M059J (cell line): ENCODE data around the gene SLC22A6. TPM values are rescaled to one million over a fixed set of nuclear protein-coding genes. Genes with fewer than 3 reads are reported as not detected.
"Not testable (repeated sequence)": the region's sequence is repeated elsewhere in the genome, so short reads cannot be mapped to it uniquely, and the experiment has no call there.

Source experiments
- DNase-seq: peaks from one replicate; pipeline ENCODE4 v3.0.0-alpha.2; 2012; ENCODE audit warnings: low read depth
- total RNA-seq: library from RNA; depleted of rRNA; stranded (reverse); fragments of >200 nt; shearing (Covaris generic); gene quantifications from 2 replicates; pipeline ENCODE4 v1.2.3, GENCODE V29; 2014

SLC22A6 gene
- total RNA-seq, 1 experiment from 2014 or later: not detected

DNA sequence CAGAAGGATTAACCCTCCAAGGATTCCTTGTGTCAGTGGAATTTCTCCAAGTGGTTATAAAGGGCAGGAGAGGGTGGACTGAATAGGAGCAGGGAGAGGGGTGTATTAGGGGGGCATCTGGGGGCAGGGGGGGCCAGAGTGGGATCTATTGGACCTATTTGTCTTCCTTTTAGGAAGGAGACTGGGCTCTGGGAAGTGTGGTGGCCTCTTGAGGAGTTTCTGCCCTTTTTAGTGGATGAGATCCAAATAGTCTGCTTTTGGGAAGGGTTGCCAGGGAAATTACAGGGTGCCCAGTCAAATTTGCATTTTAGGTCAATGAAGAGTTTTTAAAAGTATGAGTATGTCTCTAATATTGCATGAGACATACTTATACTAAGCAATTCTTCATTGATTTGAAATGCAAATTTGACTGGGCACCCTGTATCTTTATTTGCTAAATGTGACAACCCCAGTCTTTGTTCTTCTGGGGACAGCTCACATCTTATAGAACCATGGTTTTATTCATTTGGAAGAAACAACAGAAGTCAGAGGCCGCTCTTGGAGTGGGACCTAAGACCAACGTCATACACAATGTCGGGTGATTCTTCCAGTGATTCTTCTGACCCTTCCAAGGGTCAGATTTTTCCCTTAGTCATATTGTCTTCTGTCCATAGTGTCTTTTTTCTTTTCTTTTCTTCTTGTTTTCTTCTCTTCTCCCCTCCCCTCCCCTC is 429 bp upstream of the SLC22A6 start:
- no peak for DNase-seq

DNA sequence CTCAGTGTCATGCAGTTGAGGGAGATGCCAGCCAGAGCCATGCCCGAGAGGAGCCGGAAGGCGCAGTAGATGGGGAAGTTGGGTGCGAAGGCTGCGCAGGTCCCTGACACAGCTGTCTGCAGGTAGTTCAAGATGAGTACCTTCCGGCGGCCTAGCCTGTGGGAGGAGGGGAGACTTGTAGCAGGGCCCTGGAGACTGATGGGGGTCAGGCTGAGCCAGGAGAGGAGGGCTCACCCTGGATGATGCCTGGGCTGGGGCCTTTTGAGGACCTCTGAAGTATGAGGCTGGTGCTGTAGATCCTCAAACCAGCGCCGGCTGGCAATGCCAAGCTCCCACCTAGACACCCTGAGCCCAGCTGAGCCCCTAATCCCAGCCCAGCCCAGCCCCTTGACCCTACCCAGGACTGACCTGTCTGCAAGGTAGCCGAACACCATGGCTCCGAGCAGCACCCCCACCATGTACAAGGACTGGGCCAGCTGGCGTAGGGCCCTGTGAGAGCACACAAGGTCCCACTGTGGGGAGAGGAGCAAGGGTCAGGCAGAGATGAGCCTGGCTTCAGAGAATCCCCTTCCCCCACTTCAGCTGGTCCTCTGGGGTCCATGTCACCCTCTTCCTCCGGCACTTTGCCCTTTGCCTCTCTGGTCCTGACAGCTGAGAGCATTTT is 1.1 kb downstream of the SLC22A6 start:
- DNase-seq: no peak

- DNase-seq: no peak
Observed at GRCh38 chr11:62981743-62982142, 3.0 kb downstream of the SLC22A6 start.

- peak; percentile 27 for DNase-seq
Observed at GRCh38 chr11:62980133-62980760, 4.5 kb downstream of the SLC22A6 start.

GRCh38 chr11:62976109-62976508 is 8.7 kb downstream of the SLC22A6 start:
- DNase-seq: no peak

- peak; percentile 31 for DNase-seq
Observed at GRCh38 chr11:62974848-62975522, 9.8 kb downstream of the SLC22A6 start.

DNA sequence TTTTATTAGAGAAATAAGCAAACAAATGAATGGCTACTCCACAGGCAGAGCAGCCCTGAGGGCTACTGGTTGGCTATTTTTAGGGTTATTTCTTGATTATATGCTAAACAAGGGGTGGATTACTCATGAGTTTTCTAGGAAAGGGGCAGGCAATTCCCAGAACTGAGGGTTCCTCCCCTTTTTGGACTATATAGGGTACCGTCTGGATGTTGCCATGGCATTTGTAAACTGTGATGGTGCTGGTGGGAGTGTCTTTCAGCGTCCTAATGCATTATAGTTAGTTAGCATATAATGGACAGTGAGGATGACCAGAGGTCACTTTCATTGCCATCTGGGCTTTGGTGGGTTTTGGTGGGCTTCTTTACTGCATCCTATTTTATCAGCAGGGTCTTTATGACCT is 19.2 kb downstream of the SLC22A6 start:
- DNase-seq: peak; percentile 7

- no peak for DNase-seq
Observed at GRCh38 chr11:62962391-62962790, 22.4 kb downstream of the SLC22A6 start.

DNA sequence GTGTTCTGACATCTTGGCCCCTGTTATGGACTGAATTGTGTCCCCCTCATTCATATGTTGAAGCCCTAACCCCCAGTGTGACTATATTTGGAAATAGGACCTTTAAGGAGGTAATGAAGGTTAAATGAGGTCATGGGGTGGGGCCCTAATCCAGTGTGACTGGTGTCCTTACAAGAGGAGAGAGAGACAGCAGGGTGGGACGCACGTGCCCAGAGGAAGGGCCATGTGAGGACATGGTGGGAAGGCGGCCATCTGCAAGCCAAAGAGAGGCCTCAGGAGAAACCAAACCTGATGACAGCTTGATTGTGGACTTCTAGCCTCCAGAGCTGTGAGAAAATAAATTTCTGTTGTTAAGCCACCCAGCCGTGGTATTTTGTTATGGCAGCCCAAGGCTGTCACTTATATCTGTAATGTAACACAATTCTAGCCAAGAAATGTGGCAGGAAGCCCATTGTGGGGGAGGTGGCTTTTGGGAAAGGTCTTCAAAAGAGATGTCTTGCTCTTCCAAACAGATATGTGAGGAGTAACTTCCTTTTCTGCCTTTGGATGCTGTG is 23.7 kb downstream of the SLC22A6 start:
- no peak for DNase-seq

GRCh38 chr11:62959422-62959980 is 25.3 kb downstream of the SLC22A6 start:
- DNase-seq: no peak

- DNase-seq: peak; percentile 60
Observed at GRCh38 chr11:62958547-62959421, 26.0 kb downstream of the SLC22A6 start.

DNA sequence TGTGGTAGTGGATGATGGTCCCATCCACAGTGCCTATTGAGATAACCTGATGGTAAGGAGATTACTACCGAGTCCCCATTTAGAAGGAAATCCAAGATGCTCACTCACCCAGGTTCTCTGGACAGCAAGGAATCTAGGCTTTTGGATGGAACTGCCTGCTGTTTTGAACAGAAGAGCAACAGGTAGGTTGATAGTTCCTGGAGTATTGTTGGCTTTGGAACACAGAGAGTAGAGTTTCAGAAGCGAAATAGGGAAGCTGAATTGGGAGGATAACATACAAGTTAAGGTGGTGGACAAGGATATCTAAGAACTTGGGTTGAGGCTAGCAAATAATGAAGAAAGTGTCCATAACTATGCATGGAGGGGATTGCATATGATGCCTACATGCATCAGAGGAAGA is 27.6 kb downstream of the SLC22A6 start:
- DNase-seq: no peak

GRCh38 chr11:62954478-62954877 is 30.3 kb downstream of the SLC22A6 start:
- DNase-seq: peak; percentile 30

DNA sequence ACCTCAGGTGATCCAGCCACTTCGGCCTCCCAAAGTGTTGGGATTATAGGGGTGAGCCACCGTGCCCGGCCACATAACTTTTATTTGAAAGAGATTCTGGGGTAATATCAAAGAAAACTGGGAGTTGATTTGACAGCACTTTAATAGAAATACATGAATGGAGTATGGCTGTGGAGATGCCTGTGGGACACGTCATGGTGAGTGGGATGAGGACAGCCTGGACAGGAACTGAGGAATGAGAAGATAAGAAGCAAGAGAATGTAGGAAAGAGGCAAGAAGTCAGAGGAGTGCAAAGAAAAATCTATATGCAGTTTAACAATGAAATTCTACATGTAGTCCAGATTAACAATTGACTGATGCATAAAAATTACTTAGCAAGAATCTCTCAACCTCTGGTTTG is 31.0 kb downstream of the SLC22A6 start:
- DNase-seq: peak; percentile 24

GRCh38 chr11:62948765-62949320 is 35.9 kb downstream of the SLC22A6 start:
- DNase-seq: no peak

DNA sequence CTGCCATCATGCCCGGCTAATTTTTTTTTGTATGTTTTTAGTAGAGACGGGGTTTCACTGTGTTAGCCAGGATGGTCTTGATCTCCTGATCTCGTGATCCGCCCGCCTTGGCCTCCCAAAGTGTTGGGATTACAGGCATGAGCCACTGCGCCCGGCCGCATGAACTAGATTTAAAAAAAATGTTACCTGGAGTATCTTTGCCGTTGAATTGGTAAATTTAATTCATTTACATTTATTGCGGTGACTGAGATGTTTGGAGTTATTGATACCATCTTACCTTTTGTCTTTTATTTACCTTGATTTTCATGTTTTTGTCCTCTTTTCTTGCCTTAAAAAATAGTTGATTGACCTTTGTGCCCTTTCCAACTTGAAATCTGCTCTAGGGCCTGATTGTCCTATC is 39.2 kb downstream of the SLC22A6 start:
- DNase-seq: not testable (repeated sequence)

- not testable (repeated sequence) for DNase-seq
Observed at GRCh38 chr11:62937528-62937927, 47.2 kb downstream of the SLC22A6 start.

- no peak for DNase-seq
Observed at GRCh38 chr11:62934496-62934785, 50.3 kb downstream of the SLC22A6 start.

GRCh38 chr11:62933750-62934495 is 50.8 kb downstream of the SLC22A6 start:
- DNase-seq: no peak

DNA sequence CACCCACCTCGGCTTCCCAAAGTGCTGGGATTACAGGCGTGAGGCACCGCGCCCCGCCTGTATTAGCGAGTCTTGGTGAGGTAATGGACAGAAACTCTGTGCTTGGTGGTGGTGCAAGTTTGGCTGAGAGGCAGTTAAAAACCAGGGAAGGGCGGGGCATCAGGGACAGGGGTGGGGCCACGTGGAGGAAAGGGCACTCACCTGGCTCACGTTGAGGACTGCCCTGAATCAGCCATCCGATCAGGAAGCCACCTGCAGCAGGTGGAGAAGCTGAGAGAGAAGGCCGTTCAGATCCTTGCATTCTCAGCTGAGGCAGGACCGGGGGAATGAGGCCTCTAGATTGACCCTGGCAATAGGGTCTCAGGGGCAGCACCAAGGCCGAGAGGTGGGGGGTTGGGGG is 51.5 kb downstream of the SLC22A6 start:
- no peak for DNase-seq
